Measurements from ENCODE around the gene CST7.
"Not testable (repeated sequence)": the region's sequence is repeated elsewhere in the genome, so short reads cannot be mapped to it uniquely, and the experiment has no call there.

Gene CST7

DNA sequence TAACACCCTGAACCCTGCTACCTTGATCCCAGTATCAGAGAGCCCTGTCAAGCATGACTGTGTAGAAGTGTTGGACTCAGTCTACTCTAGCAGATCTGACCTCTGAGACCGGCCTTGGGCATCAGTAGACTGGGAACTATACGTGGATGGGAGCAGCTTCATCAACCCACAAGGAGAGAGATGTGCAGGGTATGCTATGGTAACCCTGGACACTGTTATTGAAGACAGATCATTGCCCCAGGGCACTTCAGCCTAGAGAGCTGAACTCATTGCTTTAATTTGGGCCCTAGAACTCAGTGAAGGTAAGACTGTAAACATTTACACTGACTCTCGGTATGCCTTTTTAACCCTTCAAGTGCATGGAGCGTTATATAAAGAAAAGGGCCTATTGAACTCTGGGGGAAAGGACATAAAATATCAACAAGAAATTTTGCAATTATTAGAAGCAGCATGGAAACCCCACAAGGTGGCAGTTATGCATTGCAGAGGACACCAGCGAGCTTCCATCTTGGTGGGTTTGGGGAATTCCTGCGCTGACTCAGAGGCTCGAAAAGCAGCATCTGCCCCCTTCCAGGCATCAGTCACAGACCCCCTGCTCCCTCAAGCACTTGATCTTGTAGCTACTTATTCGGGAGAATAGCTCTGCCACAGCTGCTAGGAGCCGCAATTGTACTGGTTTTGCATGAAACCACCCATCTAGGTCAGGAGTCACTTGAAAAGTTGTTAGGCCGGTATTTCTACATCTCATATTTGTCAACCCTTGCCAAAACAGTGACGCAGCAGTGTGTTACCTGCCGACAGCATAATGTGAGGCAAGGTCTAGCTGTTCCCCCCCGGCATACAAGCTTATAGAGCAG lies 19.0 kb upstream of the CST7 start:
- DNase-seq = peak; percentile 94

GRCh38 chr20:24930724-24931688 lies 18.1 kb upstream of the CST7 start:
- DNase-seq = not testable (repeated sequence)

GRCh38 chr20:24931893-24932292 lies 17.2 kb upstream of the CST7 start:
- not testable (repeated sequence) for DNase-seq

DNA sequence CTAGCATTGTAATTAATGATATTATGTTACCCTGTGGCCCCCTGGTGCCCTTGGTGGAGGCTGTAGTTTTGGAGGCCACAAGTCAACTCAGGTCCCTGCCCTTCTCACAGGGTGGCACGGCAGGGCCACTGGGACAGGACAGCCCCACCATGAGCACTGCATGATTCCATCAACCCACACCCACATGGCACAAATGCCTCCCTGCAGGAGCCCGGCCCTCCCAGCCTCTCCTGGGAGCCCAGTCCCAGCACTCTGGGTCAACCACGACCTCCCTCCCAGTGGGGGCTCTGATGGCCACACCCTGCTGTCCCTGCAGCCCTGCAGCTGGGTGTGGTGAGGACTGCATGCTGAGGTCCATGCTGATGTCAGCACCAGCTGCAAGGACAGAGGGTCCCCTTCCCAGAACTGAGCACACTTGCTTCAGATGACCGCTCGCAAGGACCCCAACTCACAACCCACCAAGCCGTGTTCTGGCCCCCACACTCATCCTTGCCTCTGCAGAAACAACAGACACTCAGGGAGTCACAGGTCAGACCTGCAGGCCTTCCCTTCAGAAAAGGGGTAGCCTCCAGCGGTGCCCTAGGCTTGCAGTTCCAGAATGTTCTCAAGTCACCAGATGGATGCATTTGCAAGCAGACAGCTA lies 15.7 kb upstream of the CST7 start:
- DNase-seq = no peak

- DNase-seq = no peak
These were observed 14.9 kb upstream of the CST7 start for GRCh38 chr20:24934101-24934661.

- DNase-seq = no peak
These were observed 14.4 kb upstream of the CST7 start for GRCh38 chr20:24934716-24935115.

- no peak for DNase-seq
These were observed 13.9 kb upstream of the CST7 start for GRCh38 chr20:24935140-24935539.

GRCh38 chr20:24935766-24936525 lies 13.1 kb upstream of the CST7 start:
- DNase-seq = no peak

DNA sequence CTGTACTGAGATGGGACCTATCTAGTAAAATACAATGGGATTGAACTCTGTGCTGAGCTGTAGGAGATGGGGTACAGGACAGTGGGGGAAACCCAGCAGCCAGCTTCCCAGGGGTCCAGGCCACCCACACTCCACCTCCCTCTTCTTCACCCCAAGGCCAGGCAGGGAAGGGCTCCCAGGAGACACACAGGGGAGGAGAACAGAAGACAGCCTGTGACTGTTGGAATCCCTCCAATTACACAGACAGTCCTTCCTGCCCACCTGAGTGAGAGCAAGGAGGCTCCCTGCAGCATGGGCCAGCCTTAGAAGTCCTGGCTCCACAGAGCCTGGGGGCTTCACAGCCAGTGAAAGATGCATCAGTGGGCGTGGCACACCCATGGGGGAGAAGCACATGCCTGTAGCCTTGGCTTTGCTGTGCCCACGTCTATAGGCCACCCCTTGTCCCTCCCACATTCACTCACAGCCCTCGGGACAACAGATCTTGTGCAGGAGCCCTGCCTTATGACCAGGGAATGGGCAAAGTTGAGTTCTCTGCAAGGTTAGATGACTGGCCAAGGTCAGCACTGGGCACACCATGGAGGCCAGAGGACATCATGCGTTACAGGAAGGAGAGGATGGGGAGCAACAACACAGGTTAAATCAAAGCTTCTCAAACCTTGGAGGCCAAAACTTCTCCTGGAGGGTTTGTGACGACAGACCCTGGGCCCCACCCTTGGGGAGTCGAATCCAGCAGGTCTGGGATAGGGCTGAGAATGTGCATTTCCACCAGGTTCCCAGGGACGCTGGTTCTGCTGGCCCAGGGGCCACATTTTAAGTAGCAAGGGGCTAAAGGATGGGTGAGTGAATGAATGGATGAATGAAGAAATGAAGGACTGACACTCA lies 12.3 kb upstream of the CST7 start:
- no peak for DNase-seq

DNA sequence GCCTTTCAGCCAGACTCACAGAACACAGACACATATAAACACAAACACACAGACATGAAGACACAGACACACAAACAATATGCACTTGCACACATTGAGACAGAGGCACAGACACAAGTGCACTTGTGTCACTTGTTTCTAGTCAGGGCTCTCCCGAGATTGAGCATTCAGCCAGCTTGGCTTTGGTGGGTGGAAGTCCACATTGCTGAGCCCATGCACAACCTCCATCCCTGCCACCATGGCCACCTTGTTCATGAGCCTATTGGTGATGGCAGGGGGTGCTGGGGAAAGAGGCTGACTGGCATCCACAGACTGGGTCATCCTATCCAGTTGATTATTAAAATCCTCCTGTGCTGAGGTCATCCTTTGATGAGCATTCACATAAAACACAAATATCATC lies 11.5 kb upstream of the CST7 start:
- no peak for DNase-seq

- no peak for DNase-seq
These were observed 10.6 kb upstream of the CST7 start for GRCh38 chr20:24938498-24938897.

DNA sequence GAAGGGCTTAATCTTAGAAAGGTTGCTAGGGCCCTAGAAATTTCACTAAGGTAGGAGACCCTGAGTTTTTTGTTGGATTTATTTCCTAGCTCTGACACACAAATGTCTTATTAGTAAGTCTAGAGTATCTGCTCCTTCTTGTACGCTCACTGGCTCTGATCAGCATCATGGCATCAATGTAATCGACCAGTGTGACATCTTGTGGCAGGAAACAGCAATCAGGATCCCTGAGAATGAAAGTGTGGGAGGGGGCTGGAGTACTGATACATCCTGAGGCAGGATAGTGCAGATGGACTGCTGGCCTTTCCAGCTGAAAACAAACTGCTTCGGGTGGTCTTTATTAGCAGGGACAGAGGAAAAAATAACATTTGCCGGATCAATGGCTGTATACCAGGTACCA lies 10.0 kb upstream of the CST7 start:
- DNase-seq = no peak

DNA sequence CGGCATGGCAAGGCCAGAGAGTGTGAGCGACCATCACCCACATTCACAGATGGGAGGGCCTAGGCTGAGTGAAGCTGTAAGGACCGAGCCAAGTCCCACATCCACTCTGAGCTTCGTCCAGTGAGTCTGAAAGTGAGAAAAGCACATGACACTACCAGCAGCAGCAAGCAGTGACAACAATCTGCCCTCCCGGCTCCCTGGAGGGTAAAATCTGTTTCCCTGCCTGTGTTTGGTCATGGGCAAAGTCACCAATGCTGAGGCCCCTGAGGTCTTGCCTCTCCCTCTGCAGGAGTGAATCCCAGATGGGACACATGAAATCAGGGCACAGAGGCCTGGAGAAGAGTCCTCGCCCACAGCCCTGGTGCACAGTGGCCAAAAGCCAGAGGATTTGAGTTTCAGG lies 6.4 kb upstream of the CST7 start:
- DNase-seq = no peak

DNA sequence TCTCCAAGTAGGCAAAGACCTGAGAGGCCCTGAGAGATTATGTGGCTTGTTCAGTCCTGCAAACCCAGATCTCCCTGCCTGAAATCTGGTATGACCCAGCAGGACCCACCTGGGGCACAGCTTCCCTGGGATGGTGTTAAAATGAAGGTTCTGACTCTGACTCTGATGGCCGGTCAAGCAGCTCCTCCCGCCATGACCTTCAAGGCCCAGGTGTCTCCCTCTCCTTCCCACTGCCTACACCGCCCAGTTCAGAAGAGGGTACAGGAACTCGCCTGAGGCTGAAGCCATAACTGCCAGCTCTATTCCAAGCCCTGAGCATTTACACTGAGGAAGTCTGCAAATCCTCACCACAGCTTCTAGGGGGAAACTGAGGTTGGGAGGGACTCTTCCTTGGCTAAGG lies 5.9 kb upstream of the CST7 start:
- no peak for DNase-seq

GRCh38 chr20:24943731-24944130 lies 5.3 kb upstream of the CST7 start:
- no peak for DNase-seq

GRCh38 chr20:24946376-24946775 lies 2.7 kb upstream of the CST7 start:
- not testable (repeated sequence) for DNase-seq

DNA sequence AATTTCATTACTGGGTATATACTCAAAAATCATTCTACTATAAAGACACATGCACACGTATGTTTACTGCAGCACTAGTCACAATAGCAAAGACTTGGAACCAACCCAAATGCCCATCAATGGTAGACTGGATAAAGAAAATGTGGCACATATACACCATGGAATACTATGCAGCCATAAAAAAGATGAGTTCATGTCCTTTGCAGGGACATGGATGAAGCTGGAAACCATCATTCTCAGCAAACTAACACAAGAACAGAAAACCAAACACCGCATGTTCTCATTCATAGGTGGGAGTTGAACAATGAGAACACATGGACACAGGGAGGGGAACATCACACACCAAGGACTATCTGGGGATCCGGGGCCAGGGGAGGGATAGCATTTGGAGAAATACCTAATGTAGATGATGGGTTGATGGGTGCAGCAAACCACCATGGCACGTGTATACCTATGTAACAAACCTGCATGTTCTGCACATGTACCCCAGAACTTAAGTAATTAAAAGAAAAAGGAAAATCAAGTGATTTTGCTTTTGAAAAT lies 602 bp upstream of the CST7 start:
- not testable (repeated sequence) for DNase-seq

- no peak for DNase-seq
These were observed 673 bp downstream of the CST7 start for GRCh38 chr20:24949756-24950127.

DNA sequence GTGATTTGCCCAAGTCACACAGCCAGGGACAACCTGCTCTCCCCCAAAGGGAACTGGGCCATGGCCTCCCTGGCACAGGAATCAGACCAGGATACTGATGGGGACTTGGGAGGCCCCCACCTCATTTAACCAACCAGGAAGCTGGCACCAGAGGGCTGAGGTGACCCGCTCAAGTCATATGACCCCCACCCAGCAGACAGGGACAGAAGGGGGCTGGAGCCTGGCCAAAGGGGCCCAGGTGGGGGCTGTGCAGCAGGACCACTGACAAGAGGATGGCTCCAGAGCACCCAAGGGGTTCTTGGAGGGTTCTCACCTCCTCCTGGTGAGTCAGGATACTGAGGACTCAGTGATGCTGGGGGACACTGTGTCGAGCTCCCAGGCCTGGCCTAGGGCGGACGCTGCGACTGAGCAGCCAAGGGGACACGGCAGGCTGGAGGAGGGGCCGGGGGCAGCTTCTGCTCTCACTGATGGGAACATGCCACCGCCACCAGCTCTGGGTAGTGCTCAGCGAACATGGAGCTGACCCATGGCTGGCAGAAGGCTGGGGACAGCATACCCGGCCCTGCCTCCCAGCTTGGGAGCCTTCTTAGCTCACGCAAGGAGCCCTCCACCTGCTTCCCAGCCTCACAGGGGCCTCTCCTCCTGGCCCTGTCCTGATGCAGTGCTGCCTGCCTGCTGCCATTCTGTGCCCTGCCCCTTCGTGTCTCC lies 1.2 kb downstream of the CST7 start:
- DNase-seq = no peak

DNA sequence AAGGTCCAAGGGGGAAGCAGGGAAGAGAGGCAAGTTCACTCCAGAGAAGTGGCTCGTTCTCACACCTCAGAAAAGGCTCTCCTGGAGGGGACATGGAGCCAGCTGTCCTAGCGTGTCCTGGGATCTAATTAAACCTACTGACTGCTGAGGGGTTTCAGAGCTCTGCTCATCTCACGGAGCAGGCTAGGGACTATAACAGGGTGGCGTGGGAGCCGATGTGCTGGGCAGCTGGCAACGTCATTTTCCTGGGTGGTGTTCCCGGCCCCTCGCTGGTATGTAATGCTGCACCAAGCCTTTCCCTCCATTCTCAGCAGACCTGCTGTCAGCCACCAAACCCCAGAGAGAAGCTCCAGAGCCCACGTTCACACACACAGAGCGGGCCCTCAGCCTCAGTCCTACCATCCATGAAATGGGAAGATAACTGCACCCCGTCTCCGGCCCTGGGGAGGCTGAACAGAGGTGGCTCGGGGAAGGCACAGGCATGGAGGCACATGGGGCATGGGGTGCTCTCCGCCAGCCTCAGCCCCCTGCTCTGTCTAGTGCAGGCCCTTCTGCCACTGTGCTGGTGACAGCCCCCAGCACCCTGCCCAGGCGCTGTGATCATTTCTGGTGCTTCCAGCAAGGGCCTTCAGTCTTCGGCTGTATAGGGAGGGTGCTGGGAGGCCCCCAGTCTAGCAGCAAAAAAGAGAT lies 1.9 kb downstream of the CST7 start:
- no peak for DNase-seq
